NT2/D1 (cell line): ENCODE data around the gene INO80E.

Source experiments
- YY1 ChIP-seq: IDR thresholded peaks from 2 replicates; pipeline ENCODE4 v1.6.1; 2011; ENCODE audit not compliant: insufficient read length, insufficient read depth
- ZNF274 ChIP-seq: IDR thresholded peaks from 2 replicates; pipeline ENCODE4 v1.6.1; 2011; ENCODE audit warnings: mild to moderate bottlenecking, low read depth, low read length

GRCh38 chr16:29996766-29997250 lies 767 bp downstream of the INO80E start:
- no peak for TF ChIP-seq YY1
- no peak for TF ChIP-seq ZNF274
